Endothelial cell of umbilical vein (primary cell): ENCODE data around the gene ST8SIA1.

ENCODE experiments used
- CTCF ChIP-seq, 2 donors: IDR thresholded peaks; 1 replicate in 1 of 2; 2 replicates in 1 of 2; pipeline ENCODE4 v1.5.1; 2011; ENCODE audit warnings: low read length in 2 of 2, mild to moderate bottlenecking in 2 of 2, moderate library complexity in 2 of 2, control low read depth in 1 of 2, inconsistent platforms in 1 of 2, low read depth in 1 of 2; ENCODE audit not compliant: insufficient read depth in 1 of 2; ENCODE audit errors: extremely low read depth in 1 of 2
- EZH2 ChIP-seq: IDR thresholded peaks from 2 replicates; pipeline ENCODE4 v1.6.1; 2012; ENCODE audit warnings: borderline replicate concordance, low read depth, mild to moderate bottlenecking, moderate library complexity, low read length, inconsistent platforms; ENCODE audit not compliant: severe bottlenecking
- FOS ChIP-seq: IDR thresholded peaks from 2 replicates; pipeline ENCODE4 v1.6.1; 2011; ENCODE audit warnings: mild to moderate bottlenecking, low read length, moderate library complexity, borderline replicate concordance; ENCODE audit not compliant: insufficient read depth
- GATA2 ChIP-seq: IDR thresholded peaks from 2 replicates; pipeline ENCODE4 v1.7.0; 2011; ENCODE audit warnings: low read depth, mild to moderate bottlenecking, moderate library complexity, mixed read lengths, low read length; ENCODE audit not compliant: insufficient read length, insufficient read depth
- MAX ChIP-seq: IDR thresholded peaks from 2 replicates; pipeline ENCODE4 v1.6.1; 2011; ENCODE audit not compliant: insufficient read depth, insufficient read length
- MYC ChIP-seq: IDR thresholded peaks from one replicate; pipeline ENCODE4 v1.6.1; 2011; ENCODE audit warnings: mild to moderate bottlenecking, low read depth, low read length
- POLR2A ChIP-seq: IDR thresholded peaks from 2 replicates; pipeline ENCODE4 v1.6.1; 2012; ENCODE audit warnings: low read depth, mild to moderate bottlenecking, control low read depth, low read length
- POLR2AphosphoS5 ChIP-seq: IDR thresholded peaks from 2 replicates; pipeline ENCODE4 v1.6.1; 2012; ENCODE audit warnings: low read depth, mild to moderate bottlenecking, control low read depth, low read length, moderate library complexity; ENCODE audit not compliant: insufficient read depth

GRCh38 chr12:22304341-22304740, 30.2 kb downstream of the ST8SIA1 start:
- TF ChIP-seq CTCF (IDR thresholded peaks at IDR 0.05; ENCODE audit: extremely low read depth in 1 of 2, insufficient read depth in 1 of 2, low read depth in 1 of 2, low read length in 2 of 2) (no peak), POLR2AphosphoS5 (no peak), POLR2A (no peak), EZH2 (no peak), MAX (no peak), MYC (no peak), FOS (no peak), GATA2 (no peak)
